ENCODE measurements around the gene FAM193A.
"Not testable (repeated sequence)": the region's sequence is repeated elsewhere in the genome, so short reads cannot be mapped to it uniquely, and the experiment has no call there.

FAM193A gene

GRCh38 chr4:2591189-2591588 is 54.7 kb downstream of the FAM193A start:
- Histone ChIP-seq H3K9me3 (ENCODE audit: control insufficient read depth, low read length) (no peaks in the 10 kb centered on the region), H4K8ac (ENCODE audit: low read length) (peak overlapping the region; percentile 62), H2BK12ac (ENCODE audit: low read length in 2 of 2) (peak overlapping the region in 1 of 2 experiments; percentile 78), H3K27ac (ENCODE audit: low read length, poor library complexity, severe bottlenecking) (no peak overlapping the region), H3K36me3 (ENCODE audit: control insufficient read depth in 1 of 2, insufficient read depth in 2 of 2, low read depth in 1 of 2, low read length in 2 of 2) (peaks cover under 1 to 6% of the 10 kb centered on the region in 2 experiments), H3K23ac (ENCODE audit: low read length in 2 of 2) (peak overlapping the region in 1 of 2 experiments; percentile 38), H3K4ac (ENCODE audit: low read depth in 1 of 2, low read length in 2 of 2) (peak overlapping the region in 1 of 2 experiments; percentile 44), H3K14ac (ENCODE audit: low read length in 2 of 2) (peak overlapping the region in 1 of 2 experiments; percentile 88), H2BK120ac (ENCODE audit: low read depth, low read length) (no peak overlapping the region), H3K9ac (ENCODE audit: low read length) (peak overlapping the region; percentile 39), H4K91ac (ENCODE audit: low read length) (no peak overlapping the region), H3K79me1 (replicated peaks; ENCODE audit: low read length, poor library complexity, severe bottlenecking) (peaks cover 12% of the 10 kb centered on the region), H3K18ac (ENCODE audit: low read depth in 1 of 2, low read length in 2 of 2) (peak overlapping the region; percentile 68 to 89), H3K27me3 (ENCODE audit: control insufficient read depth in 1 of 2, insufficient read depth in 1 of 2, low read length in 2 of 2) (no peaks in the 10 kb centered on the region), H3K4me2 (ENCODE audit: low read length, poor library complexity, severe bottlenecking) (no peak overlapping the region), H2AK5ac (ENCODE audit: low read length, severe bottlenecking) (no peak overlapping the region), H2BK15ac (ENCODE audit: low read depth, poor library complexity, severe bottlenecking) (no peak overlapping the region), H2BK5ac (ENCODE audit: low read depth, low read length, poor library complexity, severe bottlenecking) (no peak overlapping the region), H3K4me3 (ENCODE audit: insufficient read depth in 1 of 2, low read depth in 1 of 2, low read length in 2 of 2) (no peak overlapping the region), H3K4me1 (ENCODE audit: control insufficient read depth, insufficient read depth, low read depth, low read length) (peaks cover 19% of the 10 kb centered on the region), H2AFZ (ENCODE audit: low read depth, low read length) (no peak overlapping the region)
- peak; percentile 84 for DNase-seq
- WGBS = 42% methylated on average over 8 of the region's 8 CpGs

GRCh38 chr4:2592014-2592413 is 55.6 kb downstream of the FAM193A start:
- H3K4me3 ChIP-seq (ENCODE audit: insufficient read depth in 1 of 2, low read depth in 1 of 2, low read length in 2 of 2); H2AFZ ChIP-seq (ENCODE audit: low read depth, low read length); H3K9ac ChIP-seq (ENCODE audit: low read length); H2BK12ac ChIP-seq (ENCODE audit: low read length in 2 of 2); H4K91ac ChIP-seq (ENCODE audit: low read length); H2BK15ac ChIP-seq (ENCODE audit: low read depth, poor library complexity, severe bottlenecking); H3K4me2 ChIP-seq (ENCODE audit: low read length, poor library complexity, severe bottlenecking); H3K14ac ChIP-seq (ENCODE audit: low read length in 2 of 2); H2BK5ac ChIP-seq (ENCODE audit: low read depth, low read length, poor library complexity, severe bottlenecking); DNase-seq; H3K27ac ChIP-seq (ENCODE audit: low read length, poor library complexity, severe bottlenecking); H2BK120ac ChIP-seq (ENCODE audit: low read depth, low read length); H4K8ac ChIP-seq (ENCODE audit: low read length); H3K4ac ChIP-seq (ENCODE audit: low read depth in 1 of 2, low read length in 2 of 2); H3K23ac ChIP-seq (ENCODE audit: low read length in 2 of 2); H3K9me3 ChIP-seq (ENCODE audit: control insufficient read depth, low read length); H3K18ac ChIP-seq (ENCODE audit: low read depth in 1 of 2, low read length in 2 of 2); H3K27me3 ChIP-seq (ENCODE audit: control insufficient read depth in 1 of 2, insufficient read depth in 1 of 2, low read length in 2 of 2); H2AK5ac ChIP-seq (ENCODE audit: low read length, severe bottlenecking): not testable (repeated sequence)
- Histone ChIP-seq H3K4me1 (ENCODE audit: control insufficient read depth, insufficient read depth, low read depth, low read length) (peaks cover 23% of the 10 kb centered on the region), H3K36me3 (ENCODE audit: control insufficient read depth in 1 of 2, insufficient read depth in 2 of 2, low read depth in 1 of 2, low read length in 2 of 2) (peaks cover 8 to 13% of the 10 kb centered on the region in 2 experiments), H3K79me1 (replicated peaks; ENCODE audit: low read length, poor library complexity, severe bottlenecking) (peaks cover 16% of the 10 kb centered on the region)
- 94% methylated on average over 10 of the region's 12 CpGs for WGBS

GRCh38 chr4:2592572-2592971 is 56.1 kb downstream of the FAM193A start:
- Histone ChIP-seq H2BK12ac (ENCODE audit: low read length in 2 of 2) (no peak overlapping the region), H2BK120ac (ENCODE audit: low read depth, low read length) (no peak overlapping the region), H3K79me1 (replicated peaks; ENCODE audit: low read length, poor library complexity, severe bottlenecking) (peaks cover 13% of the 10 kb centered on the region), H3K4me1 (ENCODE audit: control insufficient read depth, insufficient read depth, low read depth, low read length) (peaks cover 27% of the 10 kb centered on the region), H4K8ac (ENCODE audit: low read length) (no peak overlapping the region), H3K9ac (ENCODE audit: low read length) (no peak overlapping the region), H3K18ac (ENCODE audit: low read depth in 1 of 2, low read length in 2 of 2) (no peak overlapping the region), H3K27me3 (ENCODE audit: control insufficient read depth in 1 of 2, insufficient read depth in 1 of 2, low read length in 2 of 2) (no peaks in the 10 kb centered on the region), H3K36me3 (ENCODE audit: control insufficient read depth in 1 of 2, insufficient read depth in 2 of 2, low read depth in 1 of 2, low read length in 2 of 2) (peaks cover 8 to 9% of the 10 kb centered on the region in 2 experiments), H2BK15ac (ENCODE audit: low read depth, poor library complexity, severe bottlenecking) (no peak overlapping the region), H3K14ac (ENCODE audit: low read length in 2 of 2) (no peak overlapping the region), H3K9me3 (ENCODE audit: control insufficient read depth, low read length) (no peaks in the 10 kb centered on the region), H2BK5ac (ENCODE audit: low read depth, low read length, poor library complexity, severe bottlenecking) (no peak overlapping the region), H3K27ac (ENCODE audit: low read length, poor library complexity, severe bottlenecking) (no peak overlapping the region), H3K23ac (ENCODE audit: low read length in 2 of 2) (peak overlapping the region in 1 of 2 experiments; percentile 18), H3K4me3 (ENCODE audit: insufficient read depth in 1 of 2, low read depth in 1 of 2, low read length in 2 of 2) (no peak overlapping the region), H3K4me2 (ENCODE audit: low read length, poor library complexity, severe bottlenecking) (no peak overlapping the region), H2AK5ac (ENCODE audit: low read length, severe bottlenecking) (no peak overlapping the region), H2AFZ (ENCODE audit: low read depth, low read length) (no peak overlapping the region), H3K4ac (ENCODE audit: low read depth in 1 of 2, low read length in 2 of 2) (no peak overlapping the region), H4K91ac (ENCODE audit: low read length) (peak overlapping the region; percentile 18)
- DNase-seq = no peak
- 80% methylated on average over 6 of the region's 6 CpGs for WGBS

GRCh38 chr4:2593003-2593402 is 56.6 kb downstream of the FAM193A start:
- no peak for DNase-seq
- Histone ChIP-seq H3K36me3 (ENCODE audit: control insufficient read depth in 1 of 2, insufficient read depth in 2 of 2, low read depth in 1 of 2, low read length in 2 of 2) (peaks cover 8 to 9% of the 10 kb centered on the region in 2 experiments), H2BK120ac (ENCODE audit: low read depth, low read length) (no peak overlapping the region), H2BK12ac (ENCODE audit: low read length in 2 of 2) (no peak overlapping the region), H3K9me3 (ENCODE audit: control insufficient read depth, low read length) (no peaks in the 10 kb centered on the region), H4K8ac (ENCODE audit: low read length) (no peak overlapping the region), H2BK15ac (ENCODE audit: low read depth, poor library complexity, severe bottlenecking) (no peak overlapping the region), H3K23ac (ENCODE audit: low read length in 2 of 2) (peak overlapping the region in 1 of 2 experiments; percentile 5), H2AFZ (ENCODE audit: low read depth, low read length) (no peak overlapping the region), H2BK5ac (ENCODE audit: low read depth, low read length, poor library complexity, severe bottlenecking) (no peak overlapping the region), H3K4me1 (ENCODE audit: control insufficient read depth, insufficient read depth, low read depth, low read length) (peaks cover 27% of the 10 kb centered on the region), H3K4me3 (ENCODE audit: insufficient read depth in 1 of 2, low read depth in 1 of 2, low read length in 2 of 2) (no peak overlapping the region), H3K27ac (ENCODE audit: low read length, poor library complexity, severe bottlenecking) (no peak overlapping the region), H3K4me2 (ENCODE audit: low read length, poor library complexity, severe bottlenecking) (no peak overlapping the region), H3K27me3 (ENCODE audit: control insufficient read depth in 1 of 2, insufficient read depth in 1 of 2, low read length in 2 of 2) (no peaks in the 10 kb centered on the region), H3K18ac (ENCODE audit: low read depth in 1 of 2, low read length in 2 of 2) (no peak overlapping the region), H4K91ac (ENCODE audit: low read length) (no peak overlapping the region), H3K4ac (ENCODE audit: low read depth in 1 of 2, low read length in 2 of 2) (no peak overlapping the region), H3K9ac (ENCODE audit: low read length) (no peak overlapping the region), H3K79me1 (replicated peaks; ENCODE audit: low read length, poor library complexity, severe bottlenecking) (peaks cover 13% of the 10 kb centered on the region), H2AK5ac (ENCODE audit: low read length, severe bottlenecking) (no peak overlapping the region), H3K14ac (ENCODE audit: low read length in 2 of 2) (no peak overlapping the region)
- WGBS = 77% methylated on average over 5 of the region's 5 CpGs
